ENCODE measurements around the gene ABCD4.
"Not testable (repeated sequence)": the region's sequence is repeated elsewhere in the genome, so short reads cannot be mapped to it uniquely, and the experiment has no call there.

Gene ABCD4

DNA sequence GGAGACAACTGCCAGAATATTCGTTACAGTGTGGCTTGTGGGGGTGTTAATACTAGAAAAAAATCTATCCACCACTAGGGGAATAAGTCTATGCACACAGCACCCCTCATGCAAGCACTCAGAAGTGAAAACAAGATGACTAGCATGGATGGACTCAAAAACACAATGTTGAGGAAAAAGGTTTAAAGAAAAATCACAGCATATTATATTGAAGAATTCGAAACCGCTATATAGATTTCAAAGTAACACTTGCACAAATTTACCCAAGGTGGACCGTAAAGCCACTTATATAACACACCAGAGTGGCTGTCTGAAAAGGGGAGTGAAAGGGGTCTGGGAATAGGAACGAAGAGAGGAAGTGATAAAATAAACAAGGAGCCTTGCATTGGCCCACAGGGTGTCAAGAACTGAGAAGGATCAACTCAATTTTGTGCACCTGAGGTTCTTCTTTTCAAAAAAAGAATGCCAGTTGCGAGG lies 544 bp downstream of the ABCD4 start:
- no peak for DNase-seq (ENCODE audit: low read depth in 1 of 2, low spot score in 1 of 2)

- no peak for DNase-seq (ENCODE audit: low read depth in 1 of 2, low spot score in 1 of 2)
These were observed 1.1 kb downstream of the ABCD4 start for GRCh38 chr14:74301594-74302151.

- no peak for DNase-seq (ENCODE audit: low read depth in 1 of 2, low spot score in 1 of 2)
These were observed 3.6 kb downstream of the ABCD4 start for GRCh38 chr14:74299061-74299545.

DNA sequence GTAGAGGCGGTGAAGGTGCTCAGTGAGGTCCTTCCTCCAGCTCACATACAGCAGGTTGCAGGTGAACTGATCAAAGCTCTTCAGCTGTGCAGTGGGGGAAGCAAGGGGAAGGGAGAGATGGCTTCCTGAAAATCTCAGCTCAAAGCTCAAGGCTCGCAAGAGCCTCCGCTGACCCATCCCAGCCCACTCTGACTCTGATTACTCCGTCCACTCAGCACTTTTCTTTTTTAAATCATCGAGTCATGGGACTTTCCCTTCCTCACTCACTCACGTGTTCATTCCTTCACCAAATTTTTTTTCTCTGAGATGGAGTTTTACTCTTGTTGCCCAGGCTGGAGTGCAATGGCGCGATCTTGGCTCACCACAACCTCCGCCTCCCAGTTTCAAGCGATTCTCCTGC lies 4.7 kb downstream of the ABCD4 start:
- DNase-seq (ENCODE audit: low read depth in 1 of 2, low spot score in 1 of 2), result no peak

DNA sequence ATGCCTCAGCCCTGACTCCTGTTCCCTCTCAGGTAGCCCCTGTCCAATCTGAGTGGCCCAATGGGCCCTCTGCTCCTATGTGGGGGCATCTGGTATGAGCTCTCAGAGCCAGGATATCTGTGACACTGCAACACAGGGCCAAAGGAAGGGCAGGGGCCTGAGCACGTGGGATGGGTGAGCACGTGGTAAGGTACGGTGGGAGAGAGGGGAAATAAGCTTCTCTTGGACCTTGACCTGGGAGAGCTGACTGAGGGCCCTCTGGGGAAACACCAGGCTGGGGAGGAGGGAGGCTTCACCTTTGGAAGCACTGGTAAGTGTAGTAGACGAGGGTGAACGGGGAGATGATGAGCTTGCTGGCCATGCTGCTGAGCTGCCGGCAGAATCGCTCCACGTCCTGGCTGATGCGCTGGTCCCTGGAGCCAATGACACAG lies 6.7 kb downstream of the ABCD4 start:
- no peak for DNase-seq (ENCODE audit: low read depth in 1 of 2, low spot score in 1 of 2)

- DNase-seq (ENCODE audit: low read depth in 1 of 2, low spot score in 1 of 2), result no peak
These were observed 9.1 kb downstream of the ABCD4 start for GRCh38 chr14:74293606-74294005.

- no peak for DNase-seq (ENCODE audit: low read depth in 1 of 2, low spot score in 1 of 2)
These were observed 10.7 kb downstream of the ABCD4 start for GRCh38 chr14:74292061-74292460.

DNA sequence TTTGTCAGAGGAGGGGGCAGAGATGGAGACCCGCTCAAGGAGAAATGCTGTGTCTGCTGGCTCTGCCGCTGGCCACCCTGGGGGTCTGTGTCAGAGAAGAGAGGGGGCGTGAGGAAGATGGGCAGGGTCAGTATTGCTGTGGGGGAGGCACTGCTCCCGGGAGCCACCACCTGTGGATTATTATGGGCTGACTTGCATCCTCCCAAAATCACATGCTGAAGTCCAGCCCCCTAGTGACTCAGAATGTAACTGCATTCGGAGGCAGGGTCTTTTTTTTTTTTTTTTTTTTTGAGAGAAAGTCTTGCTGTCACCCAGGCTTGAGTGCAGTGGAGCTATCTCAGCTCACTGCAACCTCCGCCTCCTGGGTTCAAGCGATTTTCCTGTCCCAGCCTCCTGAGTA lies 12.3 kb downstream of the ABCD4 start:
- DNase-seq (ENCODE audit: low read depth in 1 of 2, low spot score in 1 of 2), result no peak

GRCh38 chr14:74289801-74290200 lies 12.9 kb downstream of the ABCD4 start:
- DNase-seq (ENCODE audit: low read depth in 1 of 2, low spot score in 1 of 2), result no peak

DNA sequence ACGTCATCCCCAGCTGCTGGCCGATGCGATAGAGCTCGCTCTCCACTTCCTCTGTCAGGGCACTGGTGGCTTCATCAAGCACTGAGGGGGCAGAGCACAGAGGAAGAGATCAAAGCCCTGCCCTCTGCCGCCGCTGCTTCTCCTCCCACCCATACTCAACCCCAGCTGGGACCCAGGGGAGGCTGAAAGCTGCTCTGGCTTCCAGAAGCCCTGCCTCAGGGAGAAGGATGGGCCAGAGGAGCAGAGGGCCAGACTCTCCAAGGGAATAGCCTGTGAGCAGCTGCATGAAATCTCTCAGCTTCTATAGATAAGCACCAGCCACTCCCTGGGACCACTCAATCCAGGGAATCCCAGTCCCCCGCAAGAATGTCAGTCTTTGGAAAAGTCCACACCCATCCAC lies 16.0 kb downstream of the ABCD4 start:
- DNase-seq (ENCODE audit: low read depth in 1 of 2, low spot score in 1 of 2), result no peak

GRCh38 chr14:74281069-74281468 lies 21.7 kb downstream of the ABCD4 start:
- no peak for DNase-seq (ENCODE audit: low read depth in 1 of 2, low spot score in 1 of 2)

- no peak for DNase-seq (ENCODE audit: low read depth in 1 of 2, low spot score in 1 of 2)
These were observed 24.7 kb downstream of the ABCD4 start for GRCh38 chr14:74278080-74278479.

DNA sequence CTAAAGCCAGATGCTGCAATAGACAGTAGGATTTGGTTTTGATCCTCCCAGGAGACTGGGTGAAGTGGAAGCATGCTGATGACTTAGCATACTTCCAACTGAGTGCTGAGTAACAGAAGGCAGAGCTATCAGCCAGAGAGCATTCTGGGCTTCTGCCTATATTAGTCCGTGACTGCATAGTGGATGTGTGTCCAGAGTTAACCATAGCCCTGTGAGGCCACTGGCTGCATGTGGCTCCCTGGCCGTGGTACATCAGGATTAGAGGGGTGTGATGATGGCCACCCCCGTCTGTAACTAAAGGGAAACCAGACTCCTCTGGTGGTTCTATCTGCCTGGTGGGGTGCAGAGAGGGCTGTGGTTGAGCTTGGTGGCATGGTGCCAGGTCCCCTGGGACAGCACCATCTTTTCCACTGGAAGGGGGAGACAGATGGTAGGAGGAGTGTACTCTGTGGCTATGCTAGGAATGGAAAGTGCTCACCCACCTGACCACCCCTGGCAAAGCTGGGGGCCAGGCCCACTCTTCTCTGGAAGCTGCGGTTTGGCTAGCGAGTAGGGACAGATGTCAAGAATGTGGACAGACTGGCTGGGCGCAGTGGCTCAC lies 27.4 kb downstream of the ABCD4 start:
- no peak for DNase-seq (ENCODE audit: low read depth in 1 of 2, low spot score in 1 of 2)

GRCh38 chr14:74271365-74271764 lies 31.4 kb downstream of the ABCD4 start:
- DNase-seq (ENCODE audit: low read depth in 1 of 2, low spot score in 1 of 2), result no peak

GRCh38 chr14:74270382-74271177 lies 32.2 kb downstream of the ABCD4 start:
- not testable (repeated sequence) for DNase-seq (ENCODE audit: low read depth in 1 of 2, low spot score in 1 of 2)

- no peak for DNase-seq (ENCODE audit: low read depth in 1 of 2, low spot score in 1 of 2)
These were observed 35.1 kb downstream of the ABCD4 start for GRCh38 chr14:74267588-74267987.

DNA sequence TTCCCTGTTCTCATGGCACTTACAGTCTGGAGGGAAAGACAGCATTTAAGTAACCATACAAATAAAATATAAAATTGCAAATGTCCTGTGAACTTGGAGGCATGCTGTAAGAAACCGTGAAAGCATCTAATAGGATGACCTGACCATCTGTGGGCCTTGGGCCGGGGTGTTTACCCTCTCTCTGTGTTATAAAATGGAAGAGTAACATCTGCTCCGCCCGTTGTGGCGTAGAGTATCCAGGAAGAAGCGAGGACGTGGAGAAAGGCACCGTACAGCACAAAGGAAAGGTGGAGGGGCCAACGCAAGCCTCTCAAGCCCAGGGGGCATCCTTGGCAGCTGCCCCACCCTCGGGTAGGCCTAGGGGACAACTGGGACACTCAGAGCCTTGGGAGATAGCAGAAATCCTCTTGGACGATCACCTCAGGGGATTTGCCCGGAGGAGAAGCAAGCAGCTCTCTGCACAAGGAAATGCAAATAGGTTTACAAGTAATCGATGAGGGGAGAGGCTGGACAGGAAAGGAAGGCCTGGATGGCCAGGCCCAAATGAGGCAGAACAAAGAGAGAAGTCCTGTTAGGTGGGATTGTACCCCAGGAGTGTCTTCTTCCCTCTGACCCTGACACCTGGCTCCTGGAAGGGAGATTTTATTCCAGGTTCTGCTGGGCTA lies 37.3 kb downstream of the ABCD4 start:
- no peak for DNase-seq (ENCODE audit: low read depth in 1 of 2, low spot score in 1 of 2)

GRCh38 chr14:74263921-74264320 lies 38.8 kb downstream of the ABCD4 start:
- DNase-seq (ENCODE audit: low read depth in 1 of 2, low spot score in 1 of 2), result no peak

- DNase-seq (ENCODE audit: low read depth in 1 of 2, low spot score in 1 of 2), result no peak
These were observed 39.6 kb downstream of the ABCD4 start for GRCh38 chr14:74263181-74263580.

DNA sequence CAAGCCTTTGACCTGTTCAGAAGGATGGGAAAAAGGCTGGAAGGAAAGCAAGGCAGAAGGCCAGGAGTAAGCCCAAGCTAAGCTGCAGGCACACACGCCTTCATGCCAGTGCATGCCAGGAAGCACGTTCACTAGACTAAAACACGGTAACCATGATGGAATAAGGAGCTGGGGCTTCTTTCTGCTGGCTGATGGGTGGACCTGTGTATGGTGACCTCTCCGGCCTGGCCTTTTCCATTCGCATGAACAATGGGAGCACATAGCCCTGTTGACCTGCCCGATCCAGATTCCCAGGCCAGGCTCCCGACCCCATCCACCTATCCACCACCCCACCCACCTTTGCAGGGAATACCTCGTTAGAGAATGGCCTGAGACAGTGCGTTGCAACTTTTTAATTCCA lies 40.7 kb downstream of the ABCD4 start:
- no peak for DNase-seq (ENCODE audit: low read depth in 1 of 2, low spot score in 1 of 2)

- DNase-seq (ENCODE audit: low read depth in 1 of 2, low spot score in 1 of 2), result no peak
These were observed 41.4 kb downstream of the ABCD4 start for GRCh38 chr14:74261288-74261687.
